Cardiac septum (tissue), 1 donor: ENCODE measurements around the gene NTNG2. TPM values are rescaled to one million over a fixed set of nuclear protein-coding genes. Genes with fewer than 3 reads are reported as not detected.

Source experiments
- DNase-seq: peaks from one replicate; pipeline ENCODE4 v3.0.0-alpha.2; 2020; ENCODE audit warnings: low spot score
- intact Hi-C: fragments of 100-400 bp; cut with DNase I; formaldehyde crosslinking; loops from one replicate; pipeline ENCODE4 v1.14.0; 2022
- total RNA-seq: library from RNA; stranded (reverse); fragmentation: NEBNext Ultra II Directional; extraction: Animal tissue kit (Norgen Biotek cat#: 25700); gene quantifications from one replicate; pipeline ENCODE4 v1.2.1, GENCODE V29; 2021
- donor health status: DM: no; HTN: no; CAD: no.

The NTNG2 gene
- total RNA-seq, 1 donor from 2014 or later = 7.7 TPM

DNA sequence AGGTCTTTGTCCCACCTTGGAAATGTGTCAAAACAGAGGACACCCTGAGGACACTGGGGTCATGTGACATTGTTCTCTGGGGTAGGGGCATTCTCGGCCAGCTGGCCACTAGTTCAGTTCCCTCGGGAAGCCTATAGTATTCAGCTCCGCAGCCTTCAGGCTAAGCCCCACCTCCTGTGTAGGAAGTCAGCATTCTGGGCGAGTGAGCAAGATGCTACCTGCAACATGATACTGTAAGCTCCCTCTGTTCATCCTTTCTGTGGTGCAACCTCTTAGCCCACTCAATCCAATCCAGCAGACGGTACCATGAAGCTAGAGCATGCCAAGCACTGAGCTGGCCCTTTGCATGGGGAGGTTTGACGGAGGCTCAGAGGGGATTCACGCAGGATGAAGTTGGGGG is 5.3 kb downstream of the NTNG2 start:
- intact Hi-C loops = loop anchor here (5.0 kb wide), 1 partner anchor 70 kb away; no protein-coding TSS in a partner anchor

GRCh38 chr9:132168347-132168746 is 6.5 kb downstream of the NTNG2 start:
- DNase-seq = no peak
- intact Hi-C loops = loop anchor here (5.0 kb wide), 1 partner anchor 69 kb away; no protein-coding TSS in a partner anchor

More for the DNA sequence above, 5.3 kb downstream of the NTNG2 start:
- DNase-seq = no peak

- no peak for DNase-seq
- intact Hi-C loops = loop anchor here (5.0 kb wide), 1 partner anchor 68 kb away; no protein-coding TSS in a partner anchor
These were observed 7.0 kb downstream of the NTNG2 start for GRCh38 chr9:132168851-132169250.

- intact Hi-C loops = loop anchor here (5.0 kb wide), 1 partner anchor 67 kb away; no protein-coding TSS in a partner anchor
- DNase-seq = peak; percentile 85
These were observed 8.0 kb downstream of the NTNG2 start for GRCh38 chr9:132169672-132170392.

DNA sequence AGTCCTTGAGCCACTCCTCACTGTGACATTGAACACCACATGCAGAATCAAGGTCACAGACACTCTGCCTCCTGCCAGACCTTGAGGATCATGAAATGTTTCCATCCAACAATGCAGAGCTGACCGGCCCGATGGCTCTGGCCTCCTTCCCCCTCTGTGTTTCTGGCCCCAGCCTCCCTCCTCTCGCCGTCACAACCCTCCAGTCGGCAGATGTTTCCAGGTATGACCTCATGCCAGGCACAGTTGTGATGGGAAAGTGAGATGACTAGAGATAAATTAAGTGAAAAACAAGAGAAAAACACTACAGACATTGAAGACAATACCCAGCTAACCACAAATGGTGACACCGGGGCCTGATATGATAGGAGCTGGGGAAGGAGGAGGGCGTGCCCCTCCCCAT is 9.8 kb downstream of the NTNG2 start:
- DNase-seq = no peak
- intact Hi-C loops = no loop called here

DNA sequence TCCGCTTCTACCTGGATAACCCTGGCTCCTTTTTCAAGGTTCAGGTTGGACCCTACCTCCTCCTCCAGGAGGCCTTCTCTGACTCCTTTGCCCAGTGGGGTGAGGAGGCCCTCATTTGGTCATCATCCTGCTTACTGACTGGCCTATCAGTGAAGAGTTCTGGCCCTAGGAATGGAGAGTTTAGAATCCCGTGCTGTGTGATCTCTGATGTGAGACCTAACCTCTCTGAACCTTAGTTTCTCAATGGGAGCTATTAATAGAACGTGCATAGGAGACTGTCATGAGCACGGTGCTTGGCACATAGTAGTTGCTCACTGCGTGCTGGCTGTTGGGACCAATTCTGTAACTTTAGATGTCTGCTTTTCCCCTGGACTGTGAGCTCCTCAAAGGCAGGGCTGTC is 10.3 kb downstream of the NTNG2 start:
- no peak for DNase-seq
- intact Hi-C loops = no loop called here

DNA sequence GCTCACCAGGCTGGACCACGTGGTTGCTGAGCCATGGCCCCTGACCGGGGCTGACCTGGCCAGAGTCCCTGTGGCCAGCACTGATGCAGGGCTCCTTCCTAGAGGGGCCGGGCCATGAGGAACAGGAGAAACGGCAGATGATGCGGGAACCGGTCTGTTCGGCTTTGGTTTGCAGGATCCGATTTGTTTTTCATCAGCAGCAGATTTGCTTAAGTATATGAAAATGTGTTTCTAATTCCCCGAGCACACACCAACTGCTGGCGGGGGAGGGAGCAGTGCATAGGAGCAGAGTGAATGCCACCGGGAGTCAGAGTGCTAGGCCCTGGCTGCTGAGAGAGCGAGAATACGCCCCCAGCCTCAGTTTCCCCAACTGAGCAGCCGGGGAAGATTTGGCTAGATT is 13.6 kb downstream of the NTNG2 start:
- no peak for DNase-seq
- intact Hi-C loops = no loop called here

DNA sequence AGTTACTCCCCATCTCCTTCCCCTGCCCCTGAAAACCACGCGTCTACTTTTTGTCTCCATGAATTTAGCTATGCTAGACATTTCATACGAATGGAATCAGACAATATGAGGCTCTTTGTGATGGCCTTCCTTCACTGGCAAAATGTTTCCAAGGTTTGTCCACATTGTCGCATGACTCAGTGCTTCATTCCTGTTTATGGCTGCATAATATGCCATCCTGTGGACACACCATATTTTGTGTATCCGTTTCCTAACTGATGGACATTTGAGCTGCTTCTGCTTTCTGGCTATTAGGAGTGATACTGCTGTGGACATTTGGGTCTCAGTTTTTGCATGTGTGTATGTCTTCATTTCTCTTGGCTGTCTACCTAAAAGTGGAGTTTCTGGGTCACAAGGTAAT is 14.5 kb downstream of the NTNG2 start:
- intact Hi-C loops = no loop called here
- no peak for DNase-seq

GRCh38 chr9:132181796-132182313 is 20.0 kb downstream of the NTNG2 start:
- DNase-seq = peak; percentile 88
- intact Hi-C loops = loop anchor here (2.0 kb wide), 1 partner anchor 31 kb away; no protein-coding TSS in a partner anchor

DNA sequence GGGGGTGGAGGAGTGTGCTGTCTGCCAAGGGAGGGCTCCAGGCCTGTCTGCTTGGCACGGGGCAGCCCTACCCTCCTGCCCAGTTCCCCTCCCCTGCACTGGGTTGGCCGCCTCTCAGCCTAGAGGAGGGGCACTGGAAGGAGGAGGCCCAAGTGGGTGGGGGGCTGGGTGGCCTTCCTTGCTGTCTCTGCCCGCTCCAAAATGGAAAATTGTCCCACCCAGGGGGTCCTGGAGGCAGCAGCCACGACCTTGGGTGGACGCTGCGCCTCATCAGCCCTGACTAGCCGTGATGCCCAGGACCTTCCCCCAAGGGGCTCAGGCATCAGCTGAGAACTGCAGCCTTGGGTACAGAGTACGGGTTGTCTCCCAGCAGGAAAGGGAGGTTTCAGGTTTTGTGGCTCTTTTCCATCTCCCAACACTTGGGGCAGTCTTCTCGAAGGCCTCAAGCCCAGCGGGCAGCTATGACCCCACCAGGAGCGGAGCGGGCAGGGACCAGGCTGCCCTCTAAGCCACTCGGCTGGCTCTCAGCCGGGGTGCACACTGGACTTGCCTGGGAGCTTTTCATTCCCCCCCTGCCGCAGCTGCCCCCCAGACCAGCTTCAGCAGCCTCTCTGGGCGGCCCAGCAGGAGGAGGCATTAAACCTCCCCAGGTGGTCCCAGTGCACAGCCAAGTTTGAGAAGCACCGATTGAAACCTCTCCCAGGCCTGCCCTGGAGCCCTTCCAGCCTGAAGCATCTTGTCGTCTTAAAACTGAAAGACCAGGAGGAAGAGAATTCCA is 20.6 kb downstream of the NTNG2 start:
- DNase-seq = no peak
- intact Hi-C loops = loop anchor here (2.0 kb wide), 1 partner anchor 30 kb away; no protein-coding TSS in a partner anchor

DNA sequence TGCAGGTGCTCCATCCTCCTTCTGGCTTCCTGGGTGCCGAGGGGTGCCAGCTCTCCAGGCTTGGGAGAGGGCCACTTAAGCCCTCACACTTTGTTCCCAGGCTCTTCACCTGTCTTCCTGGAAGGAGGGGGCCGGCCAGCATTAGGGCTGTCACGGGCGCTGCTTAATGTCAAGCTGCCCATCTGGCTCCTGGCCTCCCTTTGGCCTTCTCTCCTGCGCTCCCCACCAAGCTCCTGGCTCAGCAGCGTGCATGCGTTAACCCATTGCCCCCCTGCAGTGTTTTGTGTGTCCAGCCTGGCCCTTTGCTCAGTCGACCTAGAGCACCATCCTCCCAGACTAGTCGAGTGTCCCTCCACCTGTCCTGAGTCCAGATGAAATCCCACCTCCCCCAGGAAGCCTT is 21.3 kb downstream of the NTNG2 start:
- intact Hi-C loops = loop anchor here (2.0 kb wide), 1 partner anchor 30 kb away; no protein-coding TSS in a partner anchor
- DNase-seq = no peak

DNA sequence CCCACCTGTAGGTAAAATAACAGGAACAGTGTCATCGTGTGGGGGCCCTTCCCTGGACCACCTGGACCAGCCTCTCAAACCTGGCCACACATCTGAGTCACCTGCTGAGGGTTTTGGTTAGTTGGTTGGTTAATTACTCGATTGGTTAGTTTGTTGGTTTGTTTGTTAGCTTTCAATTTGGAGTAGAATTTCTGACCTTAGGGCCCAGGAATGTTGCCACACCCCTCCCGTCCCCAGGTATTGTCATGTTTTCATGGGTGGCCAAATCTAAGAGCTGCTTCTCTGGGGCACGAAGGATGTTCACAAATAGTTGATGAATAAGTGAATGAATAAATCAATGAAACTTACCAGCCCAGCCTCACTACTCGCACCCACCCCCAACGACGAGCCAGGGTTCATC is 21.9 kb downstream of the NTNG2 start:
- intact Hi-C loops = loop anchor here (2.0 kb wide), 1 partner anchor 29 kb away; no protein-coding TSS in a partner anchor
- no peak for DNase-seq

- no peak for DNase-seq
- intact Hi-C loops = no loop called here
These were observed 22.3 kb downstream of the NTNG2 start for GRCh38 chr9:132184124-132184523.

DNA sequence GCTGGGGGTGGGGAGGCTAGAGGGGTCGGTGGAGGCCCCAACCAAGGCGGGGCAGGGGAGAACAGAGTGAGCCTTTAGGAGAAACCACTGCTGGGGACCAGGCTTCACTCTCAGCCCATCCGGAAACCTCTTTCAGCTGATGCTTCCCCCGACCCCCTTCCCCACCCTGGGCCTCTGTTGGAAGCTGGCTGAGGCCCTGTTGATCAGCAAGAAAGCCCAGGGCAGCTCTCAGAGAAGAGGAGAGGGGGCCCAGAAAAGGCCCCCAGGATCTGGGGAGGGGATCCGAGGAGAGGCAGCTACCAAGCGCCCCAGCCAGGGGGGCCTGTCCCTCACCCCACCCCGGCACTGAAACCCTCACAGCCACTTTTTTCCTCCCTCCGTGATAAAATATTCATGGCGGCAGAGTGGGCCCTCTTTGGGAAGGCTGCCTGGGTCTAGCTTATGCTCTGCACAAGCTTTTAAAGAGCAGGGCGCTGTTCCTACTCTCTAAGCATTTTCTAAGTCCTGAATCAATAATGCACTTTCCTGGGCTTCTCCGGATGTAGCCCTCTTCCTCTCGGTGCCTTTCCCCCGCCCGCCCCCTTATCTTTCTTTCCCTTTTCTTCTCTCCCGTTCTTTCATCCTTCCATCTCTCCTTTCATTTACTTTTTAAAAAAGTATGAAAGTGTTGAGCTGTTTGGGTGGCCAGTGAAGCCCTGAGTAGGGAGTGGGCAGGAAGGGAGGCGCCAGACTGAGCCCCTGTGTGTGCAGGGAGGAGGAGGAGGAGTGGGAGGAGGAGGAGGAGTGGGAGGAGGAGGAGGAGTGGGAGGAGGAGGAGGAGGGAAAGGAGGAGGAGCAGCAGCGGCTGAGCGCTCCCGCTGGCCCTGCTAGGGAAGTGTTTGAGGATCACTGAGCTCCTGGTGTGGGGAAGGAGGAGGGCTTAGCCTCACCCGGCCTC is 23.5 kb downstream of the NTNG2 start:
- no peak for DNase-seq
- intact Hi-C loops = no loop called here

GRCh38 chr9:132187121-132187620 is 25.3 kb downstream of the NTNG2 start:
- intact Hi-C loops = no loop called here
- no peak for DNase-seq

GRCh38 chr9:132190966-132191365 is 29.1 kb downstream of the NTNG2 start:
- intact Hi-C loops = no loop called here

GRCh38 chr9:132192728-132193127 is 30.9 kb downstream of the NTNG2 start:
- intact Hi-C loops = no loop called here
- no peak for DNase-seq

More at GRCh38 chr9:132190966-132191365, 29.1 kb downstream of the NTNG2 start:
- no peak for DNase-seq

- intact Hi-C loops = no loop called here
- DNase-seq = no peak
These were observed 31.6 kb downstream of the NTNG2 start for GRCh38 chr9:132193227-132194124.
